HUES6 (cell line): ENCODE measurements around the gene ZDHHC14.
"Not testable (repeated sequence)": the region's sequence is repeated elsewhere in the genome, so short reads cannot be mapped to it uniquely, and the experiment has no call there.

Experiments
- H3K27ac ChIP-seq: 2 replicates; pipeline ENCODE4 v1.7.0; 2013; ENCODE audit warnings: low read depth, mild to moderate bottlenecking, low read length, inconsistent platforms
- H3K27me3 ChIP-seq: 2 replicates; pipeline ENCODE4 v1.6.1; 2013; ENCODE audit warnings: low read length; ENCODE audit not compliant: control insufficient read depth, insufficient read depth
- H3K36me3 ChIP-seq: 2 replicates; pipeline ENCODE4 v1.6.1; 2013; ENCODE audit warnings: low read length; ENCODE audit not compliant: control insufficient read depth, insufficient read depth
- H3K4me1 ChIP-seq: 2 replicates; pipeline ENCODE4 v1.6.1; 2013; ENCODE audit warnings: low read length; ENCODE audit not compliant: control insufficient read depth, insufficient read depth
- H3K4me3 ChIP-seq: 2 replicates; pipeline ENCODE4 v1.5.1; 2013; ENCODE audit warnings: low read depth, low read length
- H3K9ac ChIP-seq: one replicate; pipeline ENCODE4 v1.6.1; 2013; ENCODE audit warnings: mild to moderate bottlenecking, low read length
- H3K9me3 ChIP-seq: 2 replicates; pipeline ENCODE4 v1.6.1; 2013; ENCODE audit warnings: low read depth, low read length; ENCODE audit not compliant: control insufficient read depth, insufficient read depth

Gene ZDHHC14

DNA sequence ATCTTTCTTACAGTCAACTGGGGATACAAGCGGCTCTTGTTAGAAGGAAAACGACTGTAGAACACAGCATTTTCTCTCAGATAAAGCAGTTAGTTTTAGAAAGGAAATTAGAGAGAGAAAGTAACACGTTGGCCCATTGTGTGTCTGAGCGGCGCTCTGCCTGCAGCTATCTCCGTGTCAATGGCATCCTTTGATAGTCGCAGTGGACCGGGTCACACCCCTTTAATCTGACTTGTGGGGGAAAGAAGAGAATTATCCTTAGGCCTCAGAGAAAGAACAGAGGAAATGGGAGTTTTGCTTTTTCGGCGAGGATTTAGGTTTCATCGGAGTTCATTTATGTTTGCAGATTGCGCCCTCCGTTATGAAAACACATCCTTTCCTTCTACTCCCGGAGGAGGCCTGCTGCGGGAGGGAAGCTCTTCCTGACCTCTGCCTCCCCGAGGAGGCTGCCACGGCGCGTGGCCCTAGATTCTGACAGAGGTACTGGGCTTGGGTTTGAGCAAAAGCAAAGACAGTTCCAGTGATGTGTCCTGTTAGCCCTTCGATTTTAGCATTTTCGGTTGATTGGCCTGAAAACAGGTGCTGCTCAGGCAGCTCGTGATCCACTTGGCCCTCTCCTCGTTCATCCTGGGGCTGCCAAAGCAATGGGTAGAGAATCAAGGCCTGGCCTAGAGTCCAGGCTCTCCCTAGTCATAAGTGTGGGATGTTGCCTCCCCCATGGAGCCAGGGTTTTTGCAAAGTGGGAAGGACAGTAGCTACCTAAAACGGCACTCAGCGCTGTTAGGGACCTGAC is 74.9 kb downstream of the ZDHHC14 start:
- H3K4me3 ChIP-seq = no peak overlapping the region
- H3K9ac ChIP-seq = no peak overlapping the region
- peaks cover 21% of the 10 kb centered on the region for H3K4me1 ChIP-seq
- no peak overlapping the region for H3K27ac ChIP-seq
- no peaks in the 10 kb centered on the region for H3K36me3 ChIP-seq
- H3K27me3 ChIP-seq = no peaks in the 10 kb centered on the region
- no peaks in the 10 kb centered on the region for H3K9me3 ChIP-seq

DNA sequence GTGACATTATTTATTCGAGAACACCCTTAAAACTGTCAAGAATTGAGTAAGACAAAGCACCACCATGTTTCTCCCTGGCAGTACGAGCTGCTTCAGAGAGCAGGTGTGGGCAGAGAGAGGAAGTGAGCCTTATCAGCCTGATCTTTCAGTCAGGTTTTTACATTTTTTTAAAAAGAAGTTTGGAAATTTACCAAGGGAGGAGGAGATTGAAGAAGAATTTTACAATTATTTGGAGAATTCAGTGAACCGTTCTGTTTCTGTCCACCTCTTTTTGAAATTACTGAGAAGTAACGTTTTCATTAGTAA is 75.5 kb downstream of the ZDHHC14 start:
- no peaks in the 10 kb centered on the region for H3K9me3 ChIP-seq
- no peak overlapping the region for H3K9ac ChIP-seq
- H3K27ac ChIP-seq = no peak overlapping the region

DNA sequence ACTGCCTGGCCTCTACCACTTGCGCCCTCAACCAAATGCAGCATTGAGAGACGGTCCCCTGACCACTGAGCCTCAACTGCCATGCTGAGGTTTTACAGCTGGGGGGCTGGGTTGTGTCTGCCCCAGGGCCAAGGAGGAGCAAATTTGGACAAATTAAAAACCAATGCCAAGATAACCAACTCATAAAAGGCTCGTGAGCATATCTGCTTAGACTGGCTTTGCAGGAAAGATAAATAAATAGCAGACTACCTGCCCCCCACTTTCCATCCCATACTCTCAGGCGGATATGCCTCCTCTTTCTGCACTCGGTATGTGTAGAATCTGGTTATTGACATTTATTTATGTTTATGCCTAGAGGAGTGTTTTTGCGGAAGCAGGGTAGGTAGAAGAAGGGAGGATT is 76.8 kb downstream of the ZDHHC14 start:
- Histone ChIP-seq H3K9me3 (no peaks in the 10 kb centered on the region), H3K27me3 (no peaks in the 10 kb centered on the region), H3K4me3 (no peak overlapping the region), H3K9ac (no peak overlapping the region), H3K4me1 (peaks cover 35% of the 10 kb centered on the region), H3K36me3 (no peaks in the 10 kb centered on the region), H3K27ac (no peak overlapping the region)

More for the DNA sequence above, 75.5 kb downstream of the ZDHHC14 start:
- no peak overlapping the region for H3K4me3 ChIP-seq
- H3K4me1 ChIP-seq = peaks cover 27% of the 10 kb centered on the region
- no peaks in the 10 kb centered on the region for H3K27me3 ChIP-seq
- H3K36me3 ChIP-seq = no peaks in the 10 kb centered on the region

DNA sequence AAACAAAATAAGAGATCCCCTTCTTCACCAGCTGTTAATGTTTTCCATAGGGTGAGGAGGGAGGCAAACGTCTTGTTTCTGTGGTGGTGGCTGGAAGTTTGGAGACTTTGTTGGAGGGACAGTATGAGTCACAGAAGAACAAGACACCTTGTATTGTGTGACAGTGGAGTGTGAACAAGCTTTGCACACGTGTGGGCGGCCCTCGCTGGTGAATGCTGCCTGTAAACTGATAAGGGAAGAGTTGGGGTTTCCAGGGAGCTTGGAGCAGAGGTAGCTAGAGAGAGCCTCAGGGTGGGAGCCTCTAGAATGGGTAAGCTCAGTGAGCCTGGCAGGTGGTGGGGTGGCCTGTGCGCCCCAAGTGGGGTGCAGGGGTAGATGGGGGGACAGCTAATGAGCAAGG is 78.3 kb downstream of the ZDHHC14 start:
- no peak overlapping the region for H3K27ac ChIP-seq
- no peak overlapping the region for H3K4me3 ChIP-seq
- H3K4me1 ChIP-seq = peaks cover 39% of the 10 kb centered on the region
- no peaks in the 10 kb centered on the region for H3K36me3 ChIP-seq
- no peak overlapping the region for H3K9ac ChIP-seq
- no peaks in the 10 kb centered on the region for H3K27me3 ChIP-seq
- H3K9me3 ChIP-seq = no peaks in the 10 kb centered on the region

DNA sequence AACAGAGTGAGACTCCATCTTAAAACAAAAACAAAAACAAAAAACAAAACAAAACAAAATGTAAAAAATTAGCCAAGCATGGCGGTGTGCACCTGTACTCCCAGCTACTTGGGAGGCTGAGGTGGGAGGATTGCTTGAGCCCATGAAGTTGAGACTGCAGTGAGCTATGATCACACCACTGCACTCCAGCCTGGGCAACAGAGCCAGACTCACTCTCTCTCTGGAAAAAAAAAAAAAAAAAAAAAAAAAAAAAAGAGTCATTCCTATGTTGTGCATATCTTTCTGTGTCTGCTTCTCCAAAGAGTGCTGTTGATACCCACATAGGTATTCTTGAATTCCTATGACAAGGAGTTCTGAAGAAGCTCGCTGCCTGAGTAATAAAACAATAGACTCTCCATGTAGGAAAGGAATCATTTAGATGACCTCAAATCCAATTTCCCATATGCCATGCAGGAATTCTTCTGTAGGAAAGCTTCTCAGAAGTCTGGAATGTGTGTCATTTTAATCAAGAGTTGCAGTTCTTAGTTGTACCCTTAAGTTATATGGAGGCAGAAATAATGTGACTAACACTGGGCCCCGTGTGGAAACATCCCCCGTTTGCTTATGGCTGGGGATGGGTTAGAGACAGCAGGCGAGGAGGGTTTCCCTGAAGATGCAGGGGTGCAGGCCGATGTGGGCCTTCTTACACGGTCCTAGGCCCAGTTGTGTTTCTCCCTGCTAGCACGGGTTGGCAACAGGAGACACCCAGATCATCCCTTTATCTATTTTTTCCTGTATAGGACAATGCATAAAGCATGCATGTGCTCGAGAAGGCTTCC is 79.4 kb downstream of the ZDHHC14 start:
- no peak overlapping the region for H3K27ac ChIP-seq
- no peaks in the 10 kb centered on the region for H3K27me3 ChIP-seq
- no peaks in the 10 kb centered on the region for H3K9me3 ChIP-seq
- H3K36me3 ChIP-seq = no peaks in the 10 kb centered on the region
- H3K9ac ChIP-seq = no peak overlapping the region
- peaks cover 43% of the 10 kb centered on the region for H3K4me1 ChIP-seq
- no peak overlapping the region for H3K4me3 ChIP-seq

DNA sequence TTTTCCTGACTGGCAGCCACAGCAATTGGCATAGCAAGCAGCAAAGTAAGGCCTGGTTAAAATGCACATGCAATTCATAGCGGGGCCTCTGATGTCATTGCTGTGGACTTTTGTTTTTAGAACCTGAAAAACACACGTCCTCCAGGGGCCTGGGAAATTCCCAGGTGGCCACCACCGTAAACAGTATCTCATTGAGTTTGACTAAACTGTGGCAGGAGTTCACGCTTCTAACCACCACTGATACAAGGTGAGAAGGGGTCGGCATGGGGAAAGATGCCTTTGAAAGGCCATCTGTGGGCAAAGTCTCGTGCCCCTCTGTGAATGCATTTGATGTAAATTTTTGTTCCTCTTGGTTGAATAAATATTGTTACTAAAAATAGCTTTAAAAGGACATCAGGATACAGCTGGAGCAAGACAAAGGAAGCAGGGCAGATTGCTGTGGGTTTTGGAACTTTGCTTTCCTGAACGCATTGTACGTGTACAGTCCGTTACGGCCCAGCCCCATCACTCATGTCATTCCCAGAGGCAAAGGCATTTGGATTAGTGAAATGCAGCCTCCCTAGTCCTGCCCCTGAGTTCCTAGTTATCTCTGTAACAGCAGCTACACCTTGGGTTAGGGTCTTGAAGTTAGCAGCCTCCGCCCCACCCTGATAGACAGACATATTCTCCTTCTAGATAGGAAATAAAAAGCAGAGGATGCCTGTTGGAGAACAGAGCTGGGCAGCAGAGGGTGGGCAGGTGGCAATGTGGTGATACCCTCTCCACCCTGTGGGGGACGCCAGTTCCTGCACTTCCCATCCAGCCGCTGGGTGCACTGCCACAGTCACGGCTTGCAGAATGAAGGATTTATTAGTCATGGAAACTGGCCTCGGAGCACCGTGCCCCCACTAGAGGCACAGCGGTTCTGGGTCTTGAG is 80.3 kb downstream of the ZDHHC14 start:
- no peaks in the 10 kb centered on the region for H3K27me3 ChIP-seq
- H3K4me3 ChIP-seq = no peak overlapping the region
- peaks cover 41% of the 10 kb centered on the region for H3K4me1 ChIP-seq
- H3K9me3 ChIP-seq = no peaks in the 10 kb centered on the region
- H3K9ac ChIP-seq = no peak overlapping the region
- no peaks in the 10 kb centered on the region for H3K36me3 ChIP-seq
- no peak overlapping the region for H3K27ac ChIP-seq

DNA sequence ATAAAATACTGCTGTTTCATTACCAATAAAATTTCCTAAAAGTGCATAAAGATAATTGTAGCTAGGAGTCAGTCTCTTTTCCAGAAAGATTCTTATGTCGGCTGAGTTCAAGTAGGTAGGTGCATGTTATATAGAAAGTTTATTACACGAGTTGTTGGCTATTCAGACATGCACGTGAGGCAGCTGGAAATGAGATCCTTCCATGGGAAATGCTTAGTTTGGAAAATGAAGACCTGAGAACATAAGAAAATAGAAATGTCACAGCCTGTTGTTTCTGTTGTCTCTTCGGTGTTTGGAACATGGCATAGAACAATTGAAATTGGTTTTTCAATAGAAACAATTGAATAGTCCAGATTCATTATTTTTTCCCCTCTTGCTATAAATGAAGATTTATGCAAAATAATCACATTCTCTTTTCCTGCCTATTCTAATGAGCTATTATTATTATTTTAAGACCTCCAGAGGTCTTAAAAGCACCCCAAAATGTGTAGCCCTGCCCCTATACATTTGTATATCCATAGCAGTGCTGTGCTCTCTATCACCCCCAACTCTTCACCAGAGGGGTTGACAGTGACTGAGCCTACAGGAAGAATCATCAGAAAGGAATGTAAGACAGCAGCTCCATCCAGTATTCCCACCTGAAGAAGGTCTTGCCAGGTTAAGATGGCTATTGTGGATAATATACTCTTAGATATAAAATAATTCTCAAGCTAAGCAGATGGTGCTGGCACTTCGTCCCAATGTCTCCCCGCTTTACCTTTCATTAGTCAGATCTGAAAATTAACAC is 82.2 kb downstream of the ZDHHC14 start:
- H3K4me3 ChIP-seq = no peak overlapping the region
- H3K27ac ChIP-seq = no peak overlapping the region
- H3K9me3 ChIP-seq = no peaks in the 10 kb centered on the region
- H3K36me3 ChIP-seq = no peaks in the 10 kb centered on the region
- H3K4me1 ChIP-seq = peaks cover 40% of the 10 kb centered on the region
- no peaks in the 10 kb centered on the region for H3K27me3 ChIP-seq
- H3K9ac ChIP-seq = no peak overlapping the region

DNA sequence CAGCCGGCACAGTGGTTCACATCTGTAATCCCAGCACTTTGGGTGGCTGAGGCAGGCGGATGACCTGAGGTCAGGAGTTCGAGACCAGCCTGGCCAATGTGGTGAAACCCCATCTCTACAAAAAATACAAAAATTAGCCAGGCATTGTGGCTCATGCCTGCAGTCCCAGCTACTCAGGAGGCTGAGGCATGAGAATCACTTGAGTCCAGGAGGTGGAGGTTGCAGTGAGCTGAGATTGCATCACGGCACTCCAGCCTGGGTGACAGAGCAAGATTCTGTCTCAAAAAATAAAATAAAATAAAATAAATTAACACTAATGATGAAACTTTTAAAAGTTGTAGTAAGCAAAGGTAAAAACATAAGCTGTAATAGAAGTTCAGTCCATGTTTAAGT is 82.7 kb downstream of the ZDHHC14 start:
- peaks cover 40% of the 10 kb centered on the region for H3K4me1 ChIP-seq
- H3K27me3 ChIP-seq, H3K9ac ChIP-seq: not testable (repeated sequence)

DNA sequence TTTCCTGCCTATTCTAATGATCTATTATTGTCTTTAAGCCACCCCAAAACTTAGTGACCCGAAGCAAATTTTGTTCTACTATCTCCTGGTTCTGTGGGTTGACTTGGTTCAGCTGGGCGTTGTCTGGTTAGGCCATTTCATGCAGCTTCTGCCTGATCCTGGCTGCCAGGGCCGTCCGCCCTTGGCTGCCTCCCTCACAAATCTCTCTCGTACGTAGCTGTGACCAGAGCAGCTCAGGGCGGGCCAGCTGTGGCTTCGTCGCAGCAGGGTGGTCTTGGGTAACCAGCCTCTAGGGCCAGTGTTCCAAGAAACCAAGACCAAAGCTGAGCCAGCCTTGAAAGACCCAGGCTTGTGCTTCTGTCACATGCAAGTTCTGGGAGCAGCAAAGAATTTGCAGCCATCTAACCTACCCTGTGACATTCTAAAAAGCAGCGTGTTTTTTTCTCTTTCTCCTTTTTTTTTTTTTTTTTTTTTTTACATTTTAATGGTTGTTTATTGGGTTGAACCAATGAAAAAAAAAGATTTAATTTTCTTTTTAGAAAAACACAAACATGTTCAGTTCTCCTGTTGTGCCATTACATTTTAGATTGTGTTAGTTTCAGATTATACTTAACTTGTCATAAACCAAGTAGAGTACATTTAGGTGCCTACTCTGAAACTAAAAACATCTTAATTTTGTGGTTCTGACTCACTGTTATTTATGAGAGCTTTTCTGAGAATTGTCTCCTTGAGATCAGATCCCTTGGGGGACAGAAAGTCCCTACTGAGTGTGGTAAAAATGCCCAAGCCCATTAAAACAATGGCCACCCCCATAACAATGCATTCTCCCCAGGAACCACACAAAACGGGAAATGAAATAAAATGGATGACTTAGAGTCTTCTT is 83.9 kb downstream of the ZDHHC14 start:
- Histone ChIP-seq H3K9me3 (no peaks in the 10 kb centered on the region), H3K9ac (no peak overlapping the region), H3K36me3 (no peaks in the 10 kb centered on the region), H3K4me3 (no peak overlapping the region), H3K4me1 (peaks cover 40% of the 10 kb centered on the region), H3K27me3 (no peaks in the 10 kb centered on the region), H3K27ac (no peak overlapping the region)

More for the DNA sequence above, 82.7 kb downstream of the ZDHHC14 start:
- H3K27ac ChIP-seq, H3K36me3 ChIP-seq, H3K4me3 ChIP-seq, H3K9me3 ChIP-seq: not testable (repeated sequence)

DNA sequence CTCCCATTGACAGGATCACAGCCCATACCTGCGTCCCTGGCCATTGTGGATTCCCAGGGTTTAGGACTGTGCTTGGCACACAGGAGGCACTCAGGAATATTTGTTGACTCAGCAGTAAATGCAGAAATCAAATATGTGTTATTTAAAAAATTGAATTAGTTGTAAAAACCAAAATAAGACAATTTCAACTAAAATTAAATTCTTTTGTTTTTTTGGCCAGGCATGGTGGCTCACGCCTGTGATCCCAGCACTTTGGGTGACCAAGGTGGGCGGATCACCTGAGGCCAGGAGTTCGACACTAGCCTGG is 85.3 kb downstream of the ZDHHC14 start:
- no peak overlapping the region for H3K4me3 ChIP-seq
- no peaks in the 10 kb centered on the region for H3K9me3 ChIP-seq
- peaks cover 30% of the 10 kb centered on the region for H3K4me1 ChIP-seq
- H3K9ac ChIP-seq = no peak overlapping the region
- H3K36me3 ChIP-seq = no peaks in the 10 kb centered on the region
- no peak overlapping the region for H3K27ac ChIP-seq
- no peaks in the 10 kb centered on the region for H3K27me3 ChIP-seq
